PC-9 (cell line): ENCODE data around the gene CCT3.
"Not testable (repeated sequence)": the region's sequence is repeated elsewhere in the genome, so short reads cannot be mapped to it uniquely, and the experiment has no call there.

ENCODE experiments used
- EZH2 ChIP-seq: fragments of 200-600 bp; sonication (generic); IDR thresholded peaks from 2 replicates; pipeline ENCODE4 v1.8.0; 2017; ENCODE audit warnings: antibody characterized with exemption, low read depth
- TF ChIP-seq, protein P1 (sequence below): fragments of 200-600 bp; sonication (generic); conservative IDR thresholded peaks from 2 replicates; pipeline ENCODE4 v1.6.1; 2017; ENCODE audit warnings: mixed run types, antibody characterized with exemption, mild to moderate bottlenecking, moderate library complexity

DNA sequence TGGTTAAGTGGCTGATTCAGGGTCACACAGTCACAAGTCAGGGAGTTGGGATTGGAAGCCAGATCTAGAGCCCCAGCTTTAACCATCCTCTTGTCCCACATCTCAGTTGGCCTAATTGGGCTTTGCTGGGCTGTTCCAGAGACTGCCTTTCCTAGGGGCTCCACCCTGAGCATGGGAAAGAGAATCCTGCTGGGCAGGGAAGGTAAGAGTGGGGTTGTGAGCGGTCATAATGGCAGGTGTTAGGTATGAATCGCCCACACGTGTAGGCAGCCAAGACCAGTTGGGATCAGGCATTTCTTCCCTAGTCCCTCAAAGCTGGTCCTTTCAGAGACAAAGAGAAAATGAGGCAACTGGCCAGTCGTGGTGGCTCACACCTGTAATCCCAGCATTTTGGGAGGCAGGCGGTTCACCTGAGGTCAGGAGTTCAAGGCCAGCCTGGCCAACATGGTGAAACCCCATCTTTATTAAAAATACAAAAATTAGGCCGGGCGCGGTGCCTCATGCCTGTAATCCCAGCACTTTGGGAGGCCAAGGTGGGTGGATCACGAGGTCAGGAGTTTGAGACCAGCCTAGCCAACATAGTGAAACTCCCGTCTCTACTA, 31.7 kb upstream of the CCT3 start:
- TF ChIP-seq, protein P1, sequence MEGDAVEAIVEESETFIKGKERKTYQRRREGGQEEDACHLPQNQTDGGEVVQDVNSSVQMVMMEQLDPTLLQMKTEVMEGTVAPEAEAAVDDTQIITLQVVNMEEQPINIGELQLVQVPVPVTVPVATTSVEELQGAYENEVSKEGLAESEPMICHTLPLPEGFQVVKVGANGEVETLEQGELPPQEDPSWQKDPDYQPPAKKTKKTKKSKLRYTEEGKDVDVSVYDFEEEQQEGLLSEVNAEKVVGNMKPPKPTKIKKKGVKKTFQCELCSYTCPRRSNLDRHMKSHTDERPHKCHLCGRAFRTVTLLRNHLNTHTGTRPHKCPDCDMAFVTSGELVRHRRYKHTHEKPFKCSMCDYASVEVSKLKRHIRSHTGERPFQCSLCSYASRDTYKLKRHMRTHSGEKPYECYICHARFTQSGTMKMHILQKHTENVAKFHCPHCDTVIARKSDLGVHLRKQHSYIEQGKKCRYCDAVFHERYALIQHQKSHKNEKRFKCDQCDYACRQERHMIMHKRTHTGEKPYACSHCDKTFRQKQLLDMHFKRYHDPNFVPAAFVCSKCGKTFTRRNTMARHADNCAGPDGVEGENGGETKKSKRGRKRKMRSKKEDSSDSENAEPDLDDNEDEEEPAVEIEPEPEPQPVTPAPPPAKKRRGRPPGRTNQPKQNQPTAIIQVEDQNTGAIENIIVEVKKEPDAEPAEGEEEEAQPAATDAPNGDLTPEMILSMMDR, result not testable (repeated sequence)
- not testable (repeated sequence) for TF ChIP-seq EZH2
